Ishikawa (cell line): ENCODE results near the gene PLEKHJ1.

ENCODE experiments used
- EP300 ChIP-seq: IDR thresholded peaks from 2 replicates; pipeline ENCODE4 v1.6.1; 2012; ENCODE audit warnings: borderline replicate concordance
- MAX ChIP-seq: IDR thresholded peaks from 2 replicates; pipeline ENCODE4 v1.6.1; 2012
- TCF12 ChIP-seq: IDR thresholded peaks from 2 replicates; pipeline ENCODE4 v1.6.1; 2012; ENCODE audit warnings: low read depth
- YY1 ChIP-seq: IDR thresholded peaks from 2 replicates; pipeline ENCODE4 v1.6.1; 2012; ENCODE audit warnings: low read depth
- ZBTB7A ChIP-seq: IDR thresholded peaks from 2 replicates; pipeline ENCODE4 v1.6.1; 2012; ENCODE audit warnings: low read depth
- TF ChIP-seq, protein P1 (sequence below): IDR thresholded peaks from 2 replicates; pipeline ENCODE4 v1.6.1; 2012; ENCODE audit warnings: low read depth, mild to moderate bottlenecking

DNA sequence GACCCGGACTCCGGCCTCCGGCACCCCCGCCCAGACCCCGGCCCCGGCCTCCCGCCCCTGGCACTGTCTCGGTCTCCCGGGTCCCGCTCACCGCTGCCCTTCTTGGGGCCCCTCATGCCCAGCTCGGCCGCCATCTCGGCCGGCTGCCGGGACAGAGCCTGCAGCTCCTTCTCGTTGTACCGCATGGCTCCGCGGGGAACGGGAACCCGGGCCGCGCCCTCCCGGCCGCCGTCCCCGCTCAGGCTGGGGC lies 140 bp downstream of the PLEKHJ1 start:
- TF ChIP-seq, protein P1, sequence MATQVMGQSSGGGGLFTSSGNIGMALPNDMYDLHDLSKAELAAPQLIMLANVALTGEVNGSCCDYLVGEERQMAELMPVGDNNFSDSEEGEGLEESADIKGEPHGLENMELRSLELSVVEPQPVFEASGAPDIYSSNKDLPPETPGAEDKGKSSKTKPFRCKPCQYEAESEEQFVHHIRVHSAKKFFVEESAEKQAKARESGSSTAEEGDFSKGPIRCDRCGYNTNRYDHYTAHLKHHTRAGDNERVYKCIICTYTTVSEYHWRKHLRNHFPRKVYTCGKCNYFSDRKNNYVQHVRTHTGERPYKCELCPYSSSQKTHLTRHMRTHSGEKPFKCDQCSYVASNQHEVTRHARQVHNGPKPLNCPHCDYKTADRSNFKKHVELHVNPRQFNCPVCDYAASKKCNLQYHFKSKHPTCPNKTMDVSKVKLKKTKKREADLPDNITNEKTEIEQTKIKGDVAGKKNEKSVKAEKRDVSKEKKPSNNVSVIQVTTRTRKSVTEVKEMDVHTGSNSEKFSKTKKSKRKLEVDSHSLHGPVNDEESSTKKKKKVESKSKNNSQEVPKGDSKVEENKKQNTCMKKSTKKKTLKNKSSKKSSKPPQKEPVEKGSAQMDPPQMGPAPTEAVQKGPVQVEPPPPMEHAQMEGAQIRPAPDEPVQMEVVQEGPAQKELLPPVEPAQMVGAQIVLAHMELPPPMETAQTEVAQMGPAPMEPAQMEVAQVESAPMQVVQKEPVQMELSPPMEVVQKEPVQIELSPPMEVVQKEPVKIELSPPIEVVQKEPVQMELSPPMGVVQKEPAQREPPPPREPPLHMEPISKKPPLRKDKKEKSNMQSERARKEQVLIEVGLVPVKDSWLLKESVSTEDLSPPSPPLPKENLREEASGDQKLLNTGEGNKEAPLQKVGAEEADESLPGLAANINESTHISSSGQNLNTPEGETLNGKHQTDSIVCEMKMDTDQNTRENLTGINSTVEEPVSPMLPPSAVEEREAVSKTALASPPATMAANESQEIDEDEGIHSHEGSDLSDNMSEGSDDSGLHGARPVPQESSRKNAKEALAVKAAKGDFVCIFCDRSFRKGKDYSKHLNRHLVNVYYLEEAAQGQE = no peak
- TF ChIP-seq EP300 = no peak
- no peak for TF ChIP-seq YY1
- no peak for TF ChIP-seq MAX
- TF ChIP-seq TCF12 = no peak
- no peak; the same call in 1 of the 2 replicates for TF ChIP-seq ZBTB7A
